Measurements from ENCODE around the gene RERG. TPM values are rescaled to one million over a fixed set of nuclear protein-coding genes. Genes with fewer than 3 reads are reported as not detected.

Gene RERG
- total RNA-seq, 2 donors from 2014 or later: 0.84 to 5.3 TPM

GRCh38 chr12:15165012-15165659, 56.1 kb downstream of the RERG start:
- DNase-seq: no peak
- H3K27me3 ChIP-seq: no peaks in the 10 kb centered on the region
- no peaks in the 10 kb centered on the region for H3K4me1 ChIP-seq
- no peaks in the 10 kb centered on the region for H3K9me3 ChIP-seq
- H3K4me3 ChIP-seq: no peak overlapping the region
- H3K27ac ChIP-seq: no peak overlapping the region
- TF ChIP-seq, protein P1, sequence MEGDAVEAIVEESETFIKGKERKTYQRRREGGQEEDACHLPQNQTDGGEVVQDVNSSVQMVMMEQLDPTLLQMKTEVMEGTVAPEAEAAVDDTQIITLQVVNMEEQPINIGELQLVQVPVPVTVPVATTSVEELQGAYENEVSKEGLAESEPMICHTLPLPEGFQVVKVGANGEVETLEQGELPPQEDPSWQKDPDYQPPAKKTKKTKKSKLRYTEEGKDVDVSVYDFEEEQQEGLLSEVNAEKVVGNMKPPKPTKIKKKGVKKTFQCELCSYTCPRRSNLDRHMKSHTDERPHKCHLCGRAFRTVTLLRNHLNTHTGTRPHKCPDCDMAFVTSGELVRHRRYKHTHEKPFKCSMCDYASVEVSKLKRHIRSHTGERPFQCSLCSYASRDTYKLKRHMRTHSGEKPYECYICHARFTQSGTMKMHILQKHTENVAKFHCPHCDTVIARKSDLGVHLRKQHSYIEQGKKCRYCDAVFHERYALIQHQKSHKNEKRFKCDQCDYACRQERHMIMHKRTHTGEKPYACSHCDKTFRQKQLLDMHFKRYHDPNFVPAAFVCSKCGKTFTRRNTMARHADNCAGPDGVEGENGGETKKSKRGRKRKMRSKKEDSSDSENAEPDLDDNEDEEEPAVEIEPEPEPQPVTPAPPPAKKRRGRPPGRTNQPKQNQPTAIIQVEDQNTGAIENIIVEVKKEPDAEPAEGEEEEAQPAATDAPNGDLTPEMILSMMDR (IDR thresholded peaks at IDR 0.05): no peak
- no peak overlapping the region for H3K9ac ChIP-seq (ENCODE audit: low read depth in 2 of 2, low read length in 2 of 2)
- H3K36me3 ChIP-seq: no peaks in the 10 kb centered on the region
- intact Hi-C loops (cut with DNase I): no loop called here

DNA sequence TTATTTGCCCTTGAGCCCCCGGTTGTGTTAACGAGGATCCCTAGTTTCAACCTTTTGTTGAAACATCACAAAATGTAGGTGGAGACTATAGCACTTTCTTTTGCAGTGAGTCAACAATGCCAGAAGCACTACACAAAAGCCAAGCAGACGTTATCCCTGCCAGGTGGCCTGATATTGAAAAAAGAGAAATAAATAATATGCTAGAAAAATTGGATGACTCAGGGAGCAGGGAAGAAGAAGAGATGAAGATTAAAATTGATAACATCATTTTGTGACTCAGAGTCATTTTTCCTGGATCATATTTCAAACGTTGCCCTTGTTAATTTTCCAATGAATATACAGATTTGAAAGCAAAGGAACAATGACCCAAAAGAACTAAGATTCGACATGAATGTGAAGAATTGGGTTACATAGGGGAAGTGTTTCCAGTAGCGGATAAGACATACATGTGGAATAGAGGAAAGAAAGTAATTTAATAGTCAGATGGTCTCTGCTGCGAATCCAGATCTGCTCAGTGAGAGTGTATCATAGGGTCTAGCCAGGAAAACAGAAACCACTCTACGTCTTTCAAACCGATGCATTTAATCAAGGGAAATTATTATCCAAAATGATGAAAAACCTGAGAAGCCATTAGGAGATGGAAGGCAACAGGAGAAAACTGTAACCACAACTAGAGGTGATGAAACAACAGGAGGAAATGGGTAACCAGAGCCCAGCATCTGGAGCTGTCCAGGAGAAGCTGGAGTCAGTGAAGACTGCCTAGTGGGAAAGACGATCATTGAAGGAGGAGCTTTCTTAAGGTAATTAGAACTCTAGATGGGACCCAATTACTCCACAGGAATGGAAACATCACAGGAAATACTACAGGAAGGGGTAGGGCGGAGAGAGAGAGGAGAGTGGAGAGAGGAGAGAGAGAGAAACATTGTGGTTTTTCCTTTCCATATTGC, 57.9 kb downstream of the RERG start:
- no peak overlapping the region for H3K9ac ChIP-seq (ENCODE audit: low read depth in 2 of 2, low read length in 2 of 2)
- no peaks in the 10 kb centered on the region for H3K4me1 ChIP-seq
- H3K9me3 ChIP-seq: no peaks in the 10 kb centered on the region
- H3K4me3 ChIP-seq: no peak overlapping the region
- no peak overlapping the region for H3K27ac ChIP-seq
- intact Hi-C loops (cut with DNase I): no loop called here
- no peaks in the 10 kb centered on the region for H3K27me3 ChIP-seq
- DNase-seq: no peak
- TF ChIP-seq, protein P1 (IDR thresholded peaks at IDR 0.05): no peak
- H3K36me3 ChIP-seq: no peaks in the 10 kb centered on the region

DNA sequence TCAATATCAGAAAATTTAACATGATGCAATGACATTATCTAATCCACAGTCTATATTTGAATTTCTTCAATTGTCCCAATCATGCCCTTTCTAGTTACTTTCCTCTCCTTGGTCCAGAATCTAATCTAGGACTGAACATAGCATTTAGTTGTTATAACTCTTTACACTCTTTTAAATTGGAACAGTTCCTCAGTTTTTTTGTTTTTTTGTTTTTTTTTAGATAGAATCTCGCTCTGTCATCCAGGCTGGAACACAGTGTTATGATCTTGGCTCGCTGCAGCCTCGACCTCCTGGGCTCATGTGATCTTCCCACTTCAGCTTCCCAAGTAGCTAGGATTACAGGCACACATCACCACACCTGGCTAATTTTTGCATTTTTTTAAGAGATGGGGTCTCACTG, 63.1 kb downstream of the RERG start:
- TF ChIP-seq, protein P1 (IDR thresholded peaks at IDR 0.05): no peak
- H3K4me1 ChIP-seq: no peaks in the 10 kb centered on the region
- H3K27ac ChIP-seq: no peak overlapping the region
- no peak overlapping the region for H3K9ac ChIP-seq (ENCODE audit: low read depth in 2 of 2, low read length in 2 of 2)
- DNase-seq: no peak
- no peaks in the 10 kb centered on the region for H3K27me3 ChIP-seq
- intact Hi-C loops (cut with DNase I): loop anchor here (10.0 kb wide), 1 partner anchor 427 kb away; no protein-coding TSS in a partner anchor
- no peak overlapping the region for H3K4me3 ChIP-seq
- no peaks in the 10 kb centered on the region for H3K9me3 ChIP-seq
- no peaks in the 10 kb centered on the region for H3K36me3 ChIP-seq

GRCh38 chr12:15157269-15157671, 63.9 kb downstream of the RERG start:
- no peak for DNase-seq
- no peaks in the 10 kb centered on the region for H3K27me3 ChIP-seq
- intact Hi-C loops (cut with DNase I): loop anchor here (10.0 kb wide), 1 partner anchor 428 kb away; no protein-coding TSS in a partner anchor
- H3K4me1 ChIP-seq: no peaks in the 10 kb centered on the region
- TF ChIP-seq, protein P1 (IDR thresholded peaks at IDR 0.05): no peak
- no peak overlapping the region for H3K27ac ChIP-seq
- H3K36me3 ChIP-seq: no peaks in the 10 kb centered on the region
- no peaks in the 10 kb centered on the region for H3K9me3 ChIP-seq
- H3K9ac ChIP-seq (ENCODE audit: low read depth in 2 of 2, low read length in 2 of 2): no peak overlapping the region
- H3K4me3 ChIP-seq: no peak overlapping the region

DNA sequence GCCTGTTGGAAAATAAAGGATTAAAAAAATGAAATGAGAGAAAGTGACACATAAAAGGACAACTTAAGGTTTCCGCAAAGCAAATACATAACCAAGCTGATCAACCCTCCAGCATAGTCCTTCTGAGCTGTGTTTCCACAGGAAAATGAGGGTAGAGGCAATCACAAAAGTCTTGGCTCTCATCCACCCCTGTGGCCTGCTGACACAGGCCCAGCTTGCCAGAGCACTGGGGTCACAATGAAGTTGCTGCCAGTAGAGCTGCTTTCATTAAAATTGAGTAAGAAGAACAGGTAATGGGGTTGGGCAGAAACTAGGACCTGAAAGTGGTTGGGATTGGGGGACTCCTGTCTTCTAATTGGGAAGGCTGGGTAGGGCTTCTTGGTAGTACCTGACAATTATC, 65.9 kb downstream of the RERG start:
- intact Hi-C loops (cut with DNase I): loop anchor here (10.0 kb wide), 1 partner anchor 430 kb away; no protein-coding TSS in a partner anchor
- DNase-seq: no peak
- H3K36me3 ChIP-seq: no peaks in the 10 kb centered on the region
- H3K27me3 ChIP-seq: no peaks in the 10 kb centered on the region
- H3K9me3 ChIP-seq: no peaks in the 10 kb centered on the region
- H3K4me3 ChIP-seq: no peak overlapping the region
- H3K9ac ChIP-seq (ENCODE audit: low read depth in 2 of 2, low read length in 2 of 2): no peak overlapping the region
- TF ChIP-seq, protein P1 (IDR thresholded peaks at IDR 0.05): no peak
- H3K4me1 ChIP-seq: no peaks in the 10 kb centered on the region
- H3K27ac ChIP-seq: no peak overlapping the region
